Liver (tissue), 3 donors: ENCODE data around the gene ZMYND10.

Source experiments
- CTCF ChIP-seq: fragments of 150-350 bp; IDR thresholded peaks from 2 replicates; pipeline ENCODE4 v1.5.1; 2017; ENCODE audit warnings: improper control_type of control experiment, low read depth, low read length; ENCODE audit not compliant: missing input control
- EGR1 ChIP-seq, 2 donors: IDR thresholded peaks; 2 replicates each; pipeline ENCODE4 v1.6.1; 2016 to 2018; ENCODE audit warnings: antibody characterized with exemption in 2 of 2, low read depth in 2 of 2
- FOXA1 ChIP-seq: IDR thresholded peaks from 2 replicates; pipeline ENCODE4 v1.6.1; 2016; ENCODE audit warnings: antibody characterized with exemption
- GABPA ChIP-seq, 2 donors: IDR thresholded peaks in 1 of 2; conservative IDR thresholded peaks in 1 of 2; 2 replicates each; pipeline ENCODE4 v1.6.1; 2016; ENCODE audit warnings: antibody characterized with exemption in 2 of 2, mild to moderate bottlenecking in 1 of 2, moderate library complexity in 1 of 2
- MAX ChIP-seq: IDR thresholded peaks from 2 replicates; pipeline ENCODE4 v1.6.1; 2016; ENCODE audit warnings: antibody characterized with exemption
- TAF1 ChIP-seq: conservative IDR thresholded peaks from 2 replicates; pipeline ENCODE4 v1.6.1; 2016; ENCODE audit warnings: antibody characterized with exemption, mild to moderate bottlenecking
- donor health status: healthy.
- donor health status: healthy.

GRCh38 chr3:50385754-50386153, 40.2 kb upstream of the ZMYND10 start:
- TF ChIP-seq CTCF = no peak
- TF ChIP-seq GABPA (IDR thresholded peaks at IDR 0.05 in 1 of 2, conservative IDR thresholded peaks at IDR 0.05 in 1 of 2) = no peak
- no peak for TF ChIP-seq FOXA1
- no peak for TF ChIP-seq MAX
- TF ChIP-seq TAF1 = no peak
- no peak for TF ChIP-seq EGR1 (IDR thresholded peaks at IDR 0.05; ENCODE audit: low read depth in 2 of 2)
